CD14-positive monocyte (primary cell): ENCODE results near the gene MPC1. TPM values are rescaled to one million over a fixed set of nuclear protein-coding genes. Genes with fewer than 3 reads are reported as not detected.
A peak's percentile ranks its signal among the peaks of the same experiment; 100 is the strongest.

Experiments
- DNase-seq, 3 donors: peaks; one replicate each; pipeline ENCODE4 v3.0.0-alpha.2; 2011 to 2022
- H2AFZ ChIP-seq: 2 replicates; pipeline ENCODE4 v1.6.0; 2012; ENCODE audit warnings: mild to moderate bottlenecking, low read depth, low read length, inconsistent platforms; ENCODE audit not compliant: insufficient read depth, poor library complexity, severe bottlenecking
- H3K27ac ChIP-seq, 2 donors: 1 replicate in 1 of 2; 2 replicates in 1 of 2; pipeline ENCODE4 v1.5.1; 2012 to 2013; ENCODE audit warnings: low read length in 2 of 2, control low read depth in 1 of 2, inconsistent platforms in 1 of 2, low read depth in 1 of 2, mild to moderate bottlenecking in 1 of 2
- H3K27me3 ChIP-seq, 2 donors: one replicate each; pipeline versions ENCODE4 v1.6.0 to v1.6.1; 2011 to 2013; ENCODE audit warnings: low read length in 2 of 2; ENCODE audit not compliant: control insufficient read depth in 2 of 2, insufficient read depth in 2 of 2
- H3K36me3 ChIP-seq, 2 donors: replicated peaks in 1 of 2; 1 replicate in 1 of 2; 2 replicates in 1 of 2; pipeline versions ENCODE4 v1.5.1 to v1.6.1; 2012 to 2013; ENCODE audit warnings: low read length in 2 of 2, control low read depth in 1 of 2, inconsistent platforms in 1 of 2, mild to moderate bottlenecking in 1 of 2; ENCODE audit not compliant: insufficient read depth in 2 of 2, control insufficient read depth in 1 of 2
- H3K4me1 ChIP-seq, 2 donors: 1 replicate in 1 of 2; 2 replicates in 1 of 2; pipeline versions ENCODE4 v1.5.1 to v1.6.1; 2012 to 2013; ENCODE audit warnings: low read length in 2 of 2, control low read depth in 1 of 2, inconsistent platforms in 1 of 2, mild to moderate bottlenecking in 1 of 2, moderate library complexity in 1 of 2; ENCODE audit not compliant: insufficient read depth in 2 of 2, control insufficient read depth in 1 of 2
- H3K4me2 ChIP-seq: replicated peaks from 2 replicates; pipeline ENCODE3; 2012; ENCODE audit warnings: low read length, moderate library complexity, mild to moderate bottlenecking; ENCODE audit not compliant: poor library complexity, severe bottlenecking; ENCODE audit errors: extremely low read depth
- H3K4me3 ChIP-seq, 3 experiments: fragments of 200-600 bp in 1 of 3; sonication (generic) in 1 of 3; replicated peaks in 1 of 3; 1 replicate in 2 of 3; 2 replicates in 1 of 3; pipeline ENCODE4 v1.5.1; 2011 to 2013; ENCODE audit warnings: low read length in 3 of 3, mild to moderate bottlenecking in 3 of 3, control low read depth in 2 of 3, low read depth in 2 of 3, inconsistent platforms in 1 of 3, moderate library complexity in 1 of 3
- H3K79me2 ChIP-seq: 2 replicates; pipeline ENCODE4 v1.6.0; 2012; ENCODE audit warnings: mild to moderate bottlenecking, control low read depth, inconsistent platforms, low read length, moderate library complexity; ENCODE audit not compliant: insufficient read depth
- H3K9ac ChIP-seq: 2 replicates; pipeline ENCODE4 v1.6.0; 2017; ENCODE audit warnings: low read length, mild to moderate bottlenecking; ENCODE audit not compliant: insufficient read depth, poor library complexity, severe bottlenecking
- H3K9me3 ChIP-seq, 2 donors: replicated peaks in 1 of 2; 1 replicate in 1 of 2; 2 replicates in 1 of 2; pipeline versions ENCODE4 v1.5.1 to v1.6.1; 2012 to 2013; ENCODE audit warnings: low read length in 2 of 2, control low read depth in 1 of 2; ENCODE audit not compliant: control insufficient read depth in 1 of 2, insufficient read depth in 1 of 2
- H4K20me1 ChIP-seq: 2 replicates; pipeline ENCODE4 v1.6.0; 2012; ENCODE audit warnings: mild to moderate bottlenecking, low read length, control low read depth, moderate library complexity; ENCODE audit not compliant: insufficient read depth
- H3K27ac Mint-ChIP-seq, 7 donors: one replicate each; pipeline ENCODE4 v1.8.0; 2020; ENCODE audit warnings: mild to moderate bottlenecking in 7 of 7, mixed read lengths in 7 of 7, moderate library complexity in 6 of 7, inconsistent platforms in 2 of 7
- H3K27me3 Mint-ChIP-seq, 3 donors: one replicate each; pipeline ENCODE4 v1.8.0; 2021 to 2022; ENCODE audit warnings: low read depth in 3 of 3, mild to moderate bottlenecking in 3 of 3, mixed read lengths in 3 of 3, moderate library complexity in 3 of 3, inconsistent platforms in 1 of 3
- H3K36me3 Mint-ChIP-seq, 2 donors: one replicate each; pipeline ENCODE4 v1.8.0; 2020; ENCODE audit warnings: mixed read lengths in 2 of 2, inconsistent platforms in 1 of 2, mild to moderate bottlenecking in 1 of 2
- H3K4me1 Mint-ChIP-seq: one replicate; pipeline ENCODE4 v1.8.0; 2020; ENCODE audit warnings: mild to moderate bottlenecking, mixed read lengths
- H3K4me3 Mint-ChIP-seq, 2 donors: one replicate each; pipeline ENCODE4 v1.8.0; 2020; ENCODE audit warnings: mild to moderate bottlenecking in 2 of 2, mixed read lengths in 2 of 2, moderate library complexity in 1 of 2
- H3K9me3 Mint-ChIP-seq, 7 donors: one replicate each; pipeline ENCODE4 v1.8.0; 2020 to 2022; ENCODE audit warnings: mixed read lengths in 7 of 7, mild to moderate bottlenecking in 6 of 7, moderate library complexity in 6 of 7, inconsistent platforms in 2 of 7
- CTCF ChIP-seq: fragments of 200-600 bp; IDR thresholded peaks from one replicate; pipeline ENCODE4 v1.8.0; 2022; ENCODE audit warnings: antibody characterized with exemption, mild to moderate bottlenecking
- WGBS: methylation state at CpG from one replicate; pipeline ENCODE4 v1.1.5; 2013; ENCODE audit warnings: missing lambda C conversion rate; ENCODE audit not compliant: insufficient coverage; 5-methylcytosine and 5-hydroxymethylcytosine counted together
- intact Hi-C, 2 donors: fragments of 100-400 bp; cut with micrococcal nuclease; formaldehyde crosslinking; loops; one replicate each; pipeline versions ENCODE4 v1.15.0 to v1.15.1; 2023
- polyA plus RNA-seq, 3 donors: library from polyadenylated mRNA; depleted of rRNA in 1 of 3; unstranded in 2 of 3; stranded (reverse) in 1 of 3; fragments of 300-500 nt in 2 of 3; fragments of >200 nt in 1 of 3; fragmentation: Illumina TruSeq in 2 of 3; gene quantifications; 1 replicate in 2 of 3; 2 replicates in 1 of 3; pipeline ENCODE4 v1.2.3, GENCODE V29; 2012 to 2021

The MPC1 gene
- polyA plus RNA-seq, 3 donors: 52.4 to 122 (median 104) TPM

- H3K9me3 ChIP-seq: no peaks in the 10 kb centered on the region
- H4K20me1 ChIP-seq: no peaks in the 10 kb centered on the region
- no peaks in the 10 kb centered on the region for H3K36me3 ChIP-seq
- H3K9ac ChIP-seq: no peak overlapping the region
- H3K9me3 Mint-ChIP-seq: peaks cover 0 to 4% (median 0%) of the 10 kb centered on the region in 7 donors
- no peak overlapping the region for H3K4me2 ChIP-seq
- H3K27me3 ChIP-seq: no peaks in the 10 kb centered on the region
- peak in 2 of 3 donors; percentile 19 to 30 for DNase-seq
- H3K27ac Mint-ChIP-seq: no peak overlapping the region
- H3K4me1 Mint-ChIP-seq: peaks cover 9% of the 10 kb centered on the region
- H3K4me3 Mint-ChIP-seq: no peak overlapping the region
- TF ChIP-seq CTCF: peak; percentile 29
- intact Hi-C loops: no loop called here
- no peak overlapping the region for H3K27ac ChIP-seq
- H3K27me3 Mint-ChIP-seq: peaks cover 0 to 1% (median 0%) of the 10 kb centered on the region in 3 donors
- H3K79me2 ChIP-seq: no peaks in the 10 kb centered on the region
- WGBS: 100% methylated on average over 1 of the region's 6 CpGs
- H2AFZ ChIP-seq: no peak overlapping the region
- H3K4me3 ChIP-seq: no peak overlapping the region
- H3K4me1 ChIP-seq: peaks cover 0 to 3% of the 10 kb centered on the region in 2 donors
- no peaks in the 10 kb centered on the region for H3K36me3 Mint-ChIP-seq
These were observed 37.6 kb upstream of the MPC1 start for GRCh38 chr6:166420351-166420750.

GRCh38 chr6:166419717-166420116, 37.0 kb upstream of the MPC1 start:
- Histone ChIP-seq H3K4me3 (no peak overlapping the region), H3K27me3 (no peaks in the 10 kb centered on the region), H3K9ac (no peak overlapping the region), H3K4me1 (peaks cover 0 to 3% of the 10 kb centered on the region in 2 donors), H3K79me2 (no peaks in the 10 kb centered on the region), H3K27ac (no peak overlapping the region), H4K20me1 (no peaks in the 10 kb centered on the region), H3K9me3 (no peaks in the 10 kb centered on the region), H2AFZ (no peak overlapping the region), H3K36me3 (no peaks in the 10 kb centered on the region), H3K4me2 (no peak overlapping the region)
- intact Hi-C loops: no loop called here
- 92% methylated on average over 9 of the region's 15 CpGs for WGBS
- no peak for DNase-seq
- Mint-ChIP-seq H3K4me3 (no peak overlapping the region), H3K27me3 (peaks cover 0 to 1% (median 0%) of the 10 kb centered on the region in 3 donors), H3K9me3 (peaks cover 0 to 4% (median 0%) of the 10 kb centered on the region in 7 donors), H3K36me3 (no peaks in the 10 kb centered on the region), H3K27ac (peak overlapping the region in 1 of 7 donors; percentile 2), H3K4me1 (peaks cover 9% of the 10 kb centered on the region)
- TF ChIP-seq CTCF: no peak
